OCI-LY7 (cell line): ENCODE data around the gene RFT1.

Experiments used
- EZH2phosphoT487 ChIP-seq: fragments of 200-600 bp; sonication (generic); IDR thresholded peaks from 2 replicates; pipeline ENCODE4 v1.6.1; 2018; ENCODE audit warnings: low read depth, borderline replicate concordance, mild to moderate bottlenecking, mixed run types, antibody characterized with exemption, low read length, moderate library complexity, mixed read lengths
- TF ChIP-seq, protein P1 (sequence below): fragments of 200-600 bp; sonication (generic); conservative IDR thresholded peaks from 2 replicates; pipeline ENCODE4 v1.5.1; 2014; ENCODE audit warnings: mild to moderate bottlenecking, antibody characterized with exemption, low read length, moderate library complexity, mixed read lengths

GRCh38 chr3:53170325-53171063 lies 40.3 kb upstream of the RFT1 start:
- TF ChIP-seq, protein P1, sequence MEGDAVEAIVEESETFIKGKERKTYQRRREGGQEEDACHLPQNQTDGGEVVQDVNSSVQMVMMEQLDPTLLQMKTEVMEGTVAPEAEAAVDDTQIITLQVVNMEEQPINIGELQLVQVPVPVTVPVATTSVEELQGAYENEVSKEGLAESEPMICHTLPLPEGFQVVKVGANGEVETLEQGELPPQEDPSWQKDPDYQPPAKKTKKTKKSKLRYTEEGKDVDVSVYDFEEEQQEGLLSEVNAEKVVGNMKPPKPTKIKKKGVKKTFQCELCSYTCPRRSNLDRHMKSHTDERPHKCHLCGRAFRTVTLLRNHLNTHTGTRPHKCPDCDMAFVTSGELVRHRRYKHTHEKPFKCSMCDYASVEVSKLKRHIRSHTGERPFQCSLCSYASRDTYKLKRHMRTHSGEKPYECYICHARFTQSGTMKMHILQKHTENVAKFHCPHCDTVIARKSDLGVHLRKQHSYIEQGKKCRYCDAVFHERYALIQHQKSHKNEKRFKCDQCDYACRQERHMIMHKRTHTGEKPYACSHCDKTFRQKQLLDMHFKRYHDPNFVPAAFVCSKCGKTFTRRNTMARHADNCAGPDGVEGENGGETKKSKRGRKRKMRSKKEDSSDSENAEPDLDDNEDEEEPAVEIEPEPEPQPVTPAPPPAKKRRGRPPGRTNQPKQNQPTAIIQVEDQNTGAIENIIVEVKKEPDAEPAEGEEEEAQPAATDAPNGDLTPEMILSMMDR: no peak
- no peak for TF ChIP-seq EZH2phosphoT487
